ENCODE measurements around the gene HIVEP3.

Gene HIVEP3

GRCh38 chr1:41583658-41584547 lies 334.8 kb downstream of the HIVEP3 start:
- H3K79me2 ChIP-seq (ENCODE audit: insufficient read depth, low read length), result no peaks in the 10 kb centered on the region

GRCh38 chr1:41582851-41583657 lies 335.7 kb downstream of the HIVEP3 start:
- no peaks in the 10 kb centered on the region for H3K79me2 ChIP-seq (ENCODE audit: insufficient read depth, low read length)
- H3K9me3 ChIP-seq (ENCODE audit: low read length), result no peaks in the 10 kb centered on the region
- H3K4me3 ChIP-seq (ENCODE audit: low read depth, low read length, poor library complexity, severe bottlenecking), result no peak overlapping the region
- H2AFZ ChIP-seq (ENCODE audit: low read length), result no peak overlapping the region
- H3K36me3 ChIP-seq (ENCODE audit: insufficient read depth, low read length), result no peaks in the 10 kb centered on the region
- H3K27me3 ChIP-seq (ENCODE audit: insufficient read depth, low read length), result no peaks in the 10 kb centered on the region
- peaks cover 8% of the 10 kb centered on the region for H3K4me1 ChIP-seq (ENCODE audit: insufficient read depth, low read length, severe bottlenecking)
- H3F3A ChIP-seq (ENCODE audit: insufficient read depth, low read length), result no peaks in the 10 kb centered on the region
- no peaks in the 10 kb centered on the region for H4K20me1 ChIP-seq (ENCODE audit: insufficient read depth, low read length)
- no peak overlapping the region for H3K27ac ChIP-seq (ENCODE audit: low read depth, low read length, poor library complexity, severe bottlenecking)
- no peak overlapping the region for H3K9ac ChIP-seq (ENCODE audit: low read length)
- TF ChIP-seq EZH2 (IDR thresholded peaks at IDR 0.05; ENCODE audit: borderline replicate concordance, low read length) (no peak), CTCF (IDR thresholded peaks at IDR 0.05; ENCODE audit: low read length) (no peak)
- no peaks in the 10 kb centered on the region for H3K9me2 ChIP-seq (ENCODE audit: low read depth, low read length)
- H3K4me2 ChIP-seq (ENCODE audit: low read length), result no peak overlapping the region

More at GRCh38 chr1:41583658-41584547, 334.8 kb downstream of the HIVEP3 start:
- Histone ChIP-seq H3K9me2 (ENCODE audit: low read depth, low read length) (no peaks in the 10 kb centered on the region), H3K9ac (ENCODE audit: low read length) (no peak overlapping the region), H3K4me3 (ENCODE audit: low read depth, low read length, poor library complexity, severe bottlenecking) (no peak overlapping the region), H3K9me3 (ENCODE audit: low read length) (no peaks in the 10 kb centered on the region), H3F3A (ENCODE audit: insufficient read depth, low read length) (no peaks in the 10 kb centered on the region), H3K36me3 (ENCODE audit: insufficient read depth, low read length) (no peaks in the 10 kb centered on the region), H4K20me1 (ENCODE audit: insufficient read depth, low read length) (no peaks in the 10 kb centered on the region), H3K4me2 (ENCODE audit: low read length) (no peak overlapping the region), H3K27ac (ENCODE audit: low read depth, low read length, poor library complexity, severe bottlenecking) (no peak overlapping the region), H2AFZ (ENCODE audit: low read length) (no peak overlapping the region), H3K4me1 (ENCODE audit: insufficient read depth, low read length, severe bottlenecking) (peaks cover 3% of the 10 kb centered on the region), H3K27me3 (ENCODE audit: insufficient read depth, low read length) (no peaks in the 10 kb centered on the region)
- no peak for TF ChIP-seq EZH2 (IDR thresholded peaks at IDR 0.05; ENCODE audit: borderline replicate concordance, low read length)
- TF ChIP-seq CTCF (IDR thresholded peaks at IDR 0.05; ENCODE audit: low read length), result 0 out of 2 replicates have a peak, but pooled peaks have one; percentile 12

- TF ChIP-seq EZH2 (IDR thresholded peaks at IDR 0.05; ENCODE audit: borderline replicate concordance, low read length) (no peak), CTCF (IDR thresholded peaks at IDR 0.05; ENCODE audit: low read length) (no peak)
- H3K9me2 ChIP-seq (ENCODE audit: low read depth, low read length), result no peaks in the 10 kb centered on the region
- H4K20me1 ChIP-seq (ENCODE audit: insufficient read depth, low read length), result no peaks in the 10 kb centered on the region
- no peaks in the 10 kb centered on the region for H3K27me3 ChIP-seq (ENCODE audit: insufficient read depth, low read length)
- H3K79me2 ChIP-seq (ENCODE audit: insufficient read depth, low read length), result no peaks in the 10 kb centered on the region
- H3F3A ChIP-seq (ENCODE audit: insufficient read depth, low read length), result no peaks in the 10 kb centered on the region
- peaks cover 8% of the 10 kb centered on the region for H3K4me1 ChIP-seq (ENCODE audit: insufficient read depth, low read length, severe bottlenecking)
- H3K36me3 ChIP-seq (ENCODE audit: insufficient read depth, low read length), result no peaks in the 10 kb centered on the region
- no peak overlapping the region for H3K4me3 ChIP-seq (ENCODE audit: low read depth, low read length, poor library complexity, severe bottlenecking)
- no peak overlapping the region for H3K9ac ChIP-seq (ENCODE audit: low read length)
- H3K27ac ChIP-seq (ENCODE audit: low read depth, low read length, poor library complexity, severe bottlenecking), result no peak overlapping the region
- no peaks in the 10 kb centered on the region for H3K9me3 ChIP-seq (ENCODE audit: low read length)
- H2AFZ ChIP-seq (ENCODE audit: low read length), result no peak overlapping the region
- no peak overlapping the region for H3K4me2 ChIP-seq (ENCODE audit: low read length)
Measured at GRCh38 chr1:41582351-41582750, 336.4 kb downstream of the HIVEP3 start.

All from OCI-LY1 (cell line).